Spleen (tissue), 7 donors: ENCODE measurements around the gene RPTOR.

Experiments
- POLR2A ChIP-seq, 3 donors: fragments of 450-650 bp; IDR thresholded peaks; one replicate each; pipeline ENCODE4 v1.5.1; 2017; ENCODE audit warnings: antibody characterized with exemption in 3 of 3, mild to moderate bottlenecking in 1 of 3
- POLR2AphosphoS5 ChIP-seq, 3 donors: sonication (generic); formaldehyde crosslinking; IDR thresholded peaks; one replicate each; pipeline ENCODE4 v1.5.1; 2017; ENCODE audit warnings: antibody characterized with exemption in 3 of 3
- TF ChIP-seq, protein P1 (sequence below), 11 experiments: fragments of 200-600 bp in 7 of 11; fragments of 450-650 bp in 4 of 11; sonication (generic) in 4 of 11; IDR thresholded peaks in 8 of 11; conservative IDR thresholded peaks in 3 of 11; 1 replicate in 7 of 11; 2 replicates in 4 of 11; pipeline versions ENCODE4 v1.4.0 to v1.8.0; 2016 to 2021; ENCODE audit warnings: antibody characterized with exemption in 11 of 11, inconsistent platforms in 4 of 11, mild to moderate bottlenecking in 1 of 11
- donor health status: DM: no; HTN: no; CAD: no; lungs with moderate emphysema.
- donor health status: DM: no; HTN: no; CAD: no.
- donor health status: DM: no; HTN: no; CAD: no.

DNA sequence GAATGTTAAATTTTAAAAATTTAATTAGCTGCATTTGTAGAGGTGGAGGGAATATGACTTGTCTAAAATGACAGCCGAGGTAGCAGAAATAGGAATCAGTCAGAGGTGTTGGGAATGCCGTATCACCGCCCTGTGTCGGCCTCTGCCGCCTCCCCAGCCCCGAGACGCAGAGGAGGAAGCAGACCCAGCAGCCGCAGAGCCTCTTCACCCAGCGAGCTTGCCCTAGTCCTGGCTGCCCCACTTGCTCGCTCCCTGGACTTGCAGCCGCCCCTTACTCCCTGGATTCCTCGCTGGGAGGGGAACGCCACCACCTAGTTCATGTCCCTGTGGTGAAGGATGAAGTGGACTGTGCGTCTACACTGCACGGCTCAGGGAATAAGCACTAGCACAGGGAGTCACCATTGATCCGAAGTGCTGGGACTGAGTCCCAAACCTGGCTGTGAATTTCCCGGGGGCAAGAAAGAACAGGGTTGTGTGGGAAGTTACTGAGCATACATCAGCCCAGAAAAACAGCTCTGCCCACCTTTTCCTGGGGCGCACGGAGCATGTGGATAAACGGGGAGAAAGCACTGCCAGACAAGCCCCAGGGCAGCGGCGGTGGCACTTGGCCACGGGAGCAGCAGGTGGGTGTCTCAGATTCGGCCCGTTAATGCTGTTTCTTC lies 76.8 kb downstream of the RPTOR start:
- TF ChIP-seq, protein P1, sequence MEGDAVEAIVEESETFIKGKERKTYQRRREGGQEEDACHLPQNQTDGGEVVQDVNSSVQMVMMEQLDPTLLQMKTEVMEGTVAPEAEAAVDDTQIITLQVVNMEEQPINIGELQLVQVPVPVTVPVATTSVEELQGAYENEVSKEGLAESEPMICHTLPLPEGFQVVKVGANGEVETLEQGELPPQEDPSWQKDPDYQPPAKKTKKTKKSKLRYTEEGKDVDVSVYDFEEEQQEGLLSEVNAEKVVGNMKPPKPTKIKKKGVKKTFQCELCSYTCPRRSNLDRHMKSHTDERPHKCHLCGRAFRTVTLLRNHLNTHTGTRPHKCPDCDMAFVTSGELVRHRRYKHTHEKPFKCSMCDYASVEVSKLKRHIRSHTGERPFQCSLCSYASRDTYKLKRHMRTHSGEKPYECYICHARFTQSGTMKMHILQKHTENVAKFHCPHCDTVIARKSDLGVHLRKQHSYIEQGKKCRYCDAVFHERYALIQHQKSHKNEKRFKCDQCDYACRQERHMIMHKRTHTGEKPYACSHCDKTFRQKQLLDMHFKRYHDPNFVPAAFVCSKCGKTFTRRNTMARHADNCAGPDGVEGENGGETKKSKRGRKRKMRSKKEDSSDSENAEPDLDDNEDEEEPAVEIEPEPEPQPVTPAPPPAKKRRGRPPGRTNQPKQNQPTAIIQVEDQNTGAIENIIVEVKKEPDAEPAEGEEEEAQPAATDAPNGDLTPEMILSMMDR (IDR thresholded peaks at IDR 0.05 in 8 of 11, conservative IDR thresholded peaks at IDR 0.05 in 3 of 11), result no peak
- no peak for TF ChIP-seq POLR2AphosphoS5 (IDR thresholded peaks at IDR 0.05)
- TF ChIP-seq POLR2A (IDR thresholded peaks at IDR 0.05), result no peak
